Kidney glomerular epithelial cell (primary cell): ENCODE results near the gene RUNX1.
"Not testable (repeated sequence)": the region's sequence is repeated elsewhere in the genome, so short reads cannot be mapped to it uniquely, and the experiment has no call there.

ENCODE experiments used
- DNase-seq: peaks from one replicate; lab custom pipeline; 2025; lab: John Stamatoyannopoulos, UW

Gene RUNX1

DNA sequence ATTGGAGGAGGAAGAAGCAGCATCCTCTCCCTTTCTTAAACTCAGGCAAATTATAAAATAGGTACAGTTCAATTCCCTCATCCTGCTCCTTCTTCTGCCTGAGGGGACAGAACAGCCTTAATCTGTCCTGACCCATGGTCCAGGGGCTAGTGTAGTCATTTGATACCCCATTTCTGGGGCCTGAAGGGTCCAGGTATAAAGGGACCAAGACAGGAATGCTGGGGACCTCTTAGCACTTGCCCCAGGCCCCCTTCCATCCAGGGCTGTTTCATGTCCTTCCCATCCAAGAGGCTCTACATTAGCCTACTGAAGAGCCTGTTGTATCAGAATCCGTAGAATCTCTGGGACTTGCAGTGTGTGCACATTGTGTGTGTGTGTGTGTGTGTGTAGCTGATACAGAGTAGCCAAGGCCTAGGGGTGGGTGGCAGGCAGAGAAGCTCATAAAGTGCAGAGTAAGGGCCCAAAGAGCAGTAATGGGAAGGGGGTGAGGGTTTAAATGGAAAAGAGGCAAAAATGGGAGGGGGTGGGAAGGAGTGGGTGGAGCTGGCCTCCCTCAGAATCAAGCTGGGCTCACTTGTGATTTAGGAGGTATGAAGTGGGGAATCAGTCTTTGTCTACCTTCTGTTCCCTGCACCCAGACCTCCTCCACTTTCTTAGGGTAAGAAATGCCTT lies 32.4 kb downstream of the RUNX1 start:
- DNase-seq = no peak

DNA sequence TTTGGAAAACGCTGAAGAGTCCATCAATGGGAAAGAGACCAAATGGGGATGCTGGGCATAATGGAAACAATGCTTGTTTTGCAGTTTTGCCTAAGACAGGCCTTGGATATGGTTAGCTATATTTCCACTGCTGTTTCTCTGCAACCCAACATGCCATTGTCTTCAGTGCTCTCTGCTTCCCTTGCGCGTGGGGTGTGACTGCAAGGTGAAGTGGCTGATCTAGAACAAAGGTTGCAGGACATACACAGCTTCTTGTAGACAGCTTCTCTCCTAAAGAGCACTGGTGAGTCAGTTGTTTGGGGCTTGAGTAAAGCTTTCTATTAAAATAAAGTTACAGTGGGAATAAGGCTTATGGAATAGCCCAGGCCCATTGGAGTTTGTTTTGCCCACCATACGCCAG lies 33.0 kb downstream of the RUNX1 start:
- no peak for DNase-seq

DNA sequence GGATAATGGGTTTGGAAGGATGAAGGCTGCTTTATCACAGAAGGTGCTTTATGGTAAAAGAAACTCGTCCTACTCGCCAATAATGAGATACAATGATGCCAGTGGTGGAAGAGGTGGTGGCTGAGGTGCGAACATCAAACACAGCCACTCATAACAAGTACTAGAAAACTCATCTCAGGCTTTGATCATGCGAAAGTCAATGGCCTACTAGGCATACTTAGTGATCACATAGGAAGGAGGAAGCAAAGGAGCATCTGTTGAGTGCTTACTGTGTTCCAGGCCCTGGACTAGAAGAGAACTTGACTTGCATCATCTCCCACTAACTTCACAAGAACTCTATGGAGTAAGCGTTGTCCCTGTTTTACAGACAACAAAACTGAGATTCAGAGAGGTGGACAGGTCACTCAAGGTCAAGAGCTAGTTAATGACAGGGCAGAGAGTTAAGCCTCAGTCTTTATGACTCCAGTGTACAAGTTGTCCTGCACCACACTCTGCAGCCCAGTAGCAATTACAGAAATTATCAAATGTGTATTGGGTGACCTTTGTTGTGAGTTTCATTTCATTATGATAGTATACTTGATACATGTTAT lies 33.6 kb downstream of the RUNX1 start:
- no peak for DNase-seq

DNA sequence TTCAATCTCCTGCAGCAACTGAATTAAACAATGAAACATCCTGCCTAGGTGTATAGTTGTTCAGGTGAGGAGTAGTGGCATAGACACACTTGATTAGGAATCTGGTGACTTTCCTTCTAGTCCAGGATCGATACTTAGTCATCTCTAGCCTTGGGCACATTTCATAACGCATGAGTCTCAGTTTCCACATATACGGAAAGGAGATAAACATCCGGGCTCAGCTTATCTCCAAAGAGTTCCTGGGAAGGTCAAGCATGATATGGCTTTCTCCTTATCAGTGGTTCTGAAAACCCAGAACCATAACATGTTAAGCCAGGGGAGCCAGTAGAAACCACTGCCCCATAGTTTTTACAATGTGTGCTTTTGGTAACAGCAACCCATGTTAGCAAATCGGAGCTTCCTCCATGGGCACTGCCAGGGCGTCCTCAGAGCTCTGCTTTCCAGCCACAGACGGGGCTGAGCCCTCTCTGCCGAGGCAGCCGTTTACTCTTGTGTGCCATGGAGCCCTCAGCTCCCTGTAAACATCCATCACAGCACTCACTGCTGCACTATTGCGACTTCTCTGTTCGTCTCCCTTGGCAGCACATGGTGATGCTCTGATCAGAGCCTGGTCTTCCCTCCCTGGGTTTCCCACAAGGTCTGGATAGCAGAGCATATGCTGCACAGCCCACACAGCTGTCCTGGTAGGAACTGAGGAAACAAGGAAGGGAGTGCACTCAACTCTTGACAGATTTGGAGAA lies 34.6 kb downstream of the RUNX1 start:
- DNase-seq = no peak

DNA sequence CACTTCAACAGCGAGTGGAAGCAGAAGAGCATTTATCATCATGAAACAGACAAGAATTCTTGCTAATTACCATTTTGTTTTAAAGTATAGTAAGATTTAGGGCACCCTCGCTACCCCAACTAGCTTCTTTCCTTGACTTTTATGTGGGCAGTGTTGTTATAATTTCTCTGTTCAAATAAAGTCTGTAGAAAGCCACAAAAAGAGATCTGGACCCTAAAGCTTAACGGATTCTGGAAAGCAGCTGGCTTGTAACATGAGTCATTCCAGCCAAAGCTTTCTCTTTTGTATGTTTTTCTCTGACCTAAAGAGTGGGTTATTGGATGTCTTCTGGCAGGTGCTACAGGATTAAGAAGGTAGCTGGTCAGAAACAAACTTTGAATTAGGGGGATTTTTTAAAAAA lies 37.4 kb downstream of the RUNX1 start:
- DNase-seq = no peak

DNA sequence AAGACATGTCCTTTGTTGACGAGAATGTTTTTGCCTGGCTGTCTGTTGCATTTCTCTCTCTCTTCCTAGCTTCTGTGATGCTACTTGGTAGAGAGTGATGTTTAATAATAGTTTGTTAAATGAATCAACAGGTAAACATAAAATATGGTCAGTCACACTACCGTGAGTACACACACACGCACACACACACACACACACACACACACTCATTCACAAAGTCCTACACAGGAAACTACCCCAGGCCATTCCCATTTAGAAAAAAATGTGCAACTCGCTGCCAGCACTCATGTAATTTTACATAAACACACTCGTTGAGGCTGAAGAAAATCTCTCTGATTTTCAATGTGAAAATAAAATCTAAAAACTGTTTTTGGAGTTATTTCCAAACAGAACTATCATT lies 38.7 kb downstream of the RUNX1 start:
- no peak for DNase-seq

DNA sequence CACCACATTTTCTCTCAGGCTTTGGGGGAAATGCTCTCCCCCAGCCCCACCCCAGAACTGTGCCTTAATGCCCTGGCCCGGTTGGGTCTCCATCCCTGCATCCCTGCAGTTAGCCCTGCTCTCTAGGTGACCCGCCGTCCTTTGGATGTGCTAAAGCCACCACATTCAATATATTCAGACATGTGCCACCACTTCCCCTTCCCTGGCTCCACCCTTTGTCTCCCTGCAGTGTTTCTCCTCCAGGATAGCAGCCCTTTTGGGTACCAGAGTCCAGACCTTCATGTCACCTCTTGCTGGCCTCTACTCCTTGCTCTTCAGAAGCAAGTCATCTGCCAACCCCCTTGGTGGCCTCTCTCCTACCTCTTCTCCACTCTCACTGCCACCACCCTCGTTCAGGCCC lies 41.8 kb downstream of the RUNX1 start:
- no peak for DNase-seq

DNA sequence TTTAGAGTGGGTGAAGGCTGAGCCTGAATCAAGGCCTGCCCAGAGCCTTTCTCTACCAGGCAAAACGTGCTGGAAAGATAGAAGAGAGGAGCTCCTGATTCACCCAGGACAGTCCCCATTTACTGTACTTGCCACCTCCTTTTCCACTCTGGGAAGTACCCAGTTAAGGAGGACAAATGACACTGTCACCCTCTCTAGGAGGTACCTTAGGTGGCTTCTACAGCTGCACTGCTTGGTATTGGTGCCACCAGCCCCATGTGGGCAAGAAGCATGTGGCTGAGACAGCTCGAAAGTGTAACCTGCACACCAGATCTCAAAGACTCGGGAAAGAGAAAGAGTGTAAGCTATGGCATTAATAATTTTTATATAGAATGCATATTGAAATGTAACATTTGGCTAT lies 42.3 kb downstream of the RUNX1 start:
- no peak for DNase-seq

DNA sequence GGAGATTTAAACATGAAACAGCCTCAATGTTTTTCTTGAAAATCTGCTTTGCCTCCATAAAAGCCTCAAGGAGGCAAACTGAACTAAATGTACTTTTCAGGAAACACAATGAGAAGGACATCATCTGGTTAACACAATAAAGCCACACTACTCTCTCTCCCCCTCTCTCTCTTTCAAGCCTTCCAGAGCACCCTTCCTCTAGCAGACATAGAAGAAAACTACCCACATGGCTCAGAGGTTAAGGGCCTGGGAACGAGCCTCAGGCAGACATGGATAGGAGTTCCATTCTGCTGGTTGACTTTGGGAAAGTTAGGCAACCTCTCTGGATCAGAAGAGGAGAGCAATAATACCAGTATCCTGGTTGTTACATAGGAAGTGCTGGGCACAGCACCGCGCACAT lies 42.9 kb downstream of the RUNX1 start:
- no peak for DNase-seq

DNA sequence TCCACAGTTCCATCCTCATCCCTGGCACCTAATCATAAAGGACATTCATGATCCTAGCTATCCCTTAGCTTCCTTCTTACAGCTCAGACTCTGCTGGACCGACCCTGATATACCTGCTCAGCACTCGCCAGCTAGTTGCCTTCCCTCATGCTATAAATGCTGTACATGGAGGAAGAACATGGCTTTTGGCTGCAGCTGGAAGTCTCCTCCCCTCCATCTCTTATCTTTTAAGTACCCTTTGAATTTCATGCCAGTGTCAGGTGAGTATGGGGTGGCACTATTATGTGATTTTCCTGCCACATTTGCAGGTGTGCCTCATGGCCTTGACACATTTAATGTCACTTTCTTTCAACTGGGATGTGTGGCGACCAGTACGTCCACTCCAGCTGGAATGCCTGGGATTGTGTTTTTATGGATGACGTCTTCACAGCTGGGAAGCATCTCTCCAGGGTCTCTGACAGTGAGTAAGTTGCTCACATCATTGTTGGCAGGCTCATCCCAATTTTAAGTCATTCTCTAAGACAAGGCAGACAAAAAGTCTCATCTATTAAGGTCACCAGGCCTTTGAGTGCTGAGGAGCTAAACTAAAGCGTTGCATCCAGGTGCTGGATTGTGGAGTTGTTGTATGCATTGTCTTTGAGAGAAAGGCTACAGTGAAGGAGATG lies 43.4 kb downstream of the RUNX1 start:
- no peak for DNase-seq

DNA sequence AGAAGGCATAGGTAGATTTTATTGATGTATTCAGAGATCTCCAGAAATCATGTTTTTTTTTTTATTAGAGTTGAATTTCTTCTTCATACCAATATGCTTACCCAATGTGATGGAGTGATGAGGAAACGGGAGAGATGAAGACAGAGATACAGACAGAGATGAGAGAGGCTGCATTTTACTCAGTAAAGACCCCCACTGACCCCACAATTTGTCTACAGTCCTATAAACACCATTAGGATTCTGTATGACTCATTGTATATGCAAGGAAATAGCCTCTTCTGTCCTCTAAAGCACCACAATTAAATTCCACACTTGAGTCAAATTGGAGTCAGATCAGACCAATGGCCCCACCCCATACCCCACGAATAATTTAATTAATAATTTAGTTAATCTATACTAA lies 44.0 kb downstream of the RUNX1 start:
- DNase-seq = no peak

DNA sequence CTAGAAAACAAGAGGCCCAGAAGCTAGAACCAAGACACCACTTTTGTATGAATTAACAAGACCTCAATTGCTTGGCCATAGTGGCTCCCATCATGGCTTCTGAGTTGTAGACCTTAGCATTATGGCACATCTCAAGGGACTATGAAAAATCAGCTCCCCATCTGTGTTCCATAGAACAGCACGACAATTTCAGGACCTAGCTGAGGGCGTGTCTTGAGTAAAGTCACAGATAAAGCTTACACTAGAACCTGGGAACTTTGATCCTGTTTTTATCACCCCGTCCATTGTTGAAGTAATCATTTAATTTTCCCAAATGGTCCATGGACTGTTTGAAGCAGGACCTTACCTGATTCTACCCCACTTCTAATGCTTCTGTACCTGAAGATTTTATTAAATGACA lies 44.8 kb downstream of the RUNX1 start:
- no peak for DNase-seq

DNA sequence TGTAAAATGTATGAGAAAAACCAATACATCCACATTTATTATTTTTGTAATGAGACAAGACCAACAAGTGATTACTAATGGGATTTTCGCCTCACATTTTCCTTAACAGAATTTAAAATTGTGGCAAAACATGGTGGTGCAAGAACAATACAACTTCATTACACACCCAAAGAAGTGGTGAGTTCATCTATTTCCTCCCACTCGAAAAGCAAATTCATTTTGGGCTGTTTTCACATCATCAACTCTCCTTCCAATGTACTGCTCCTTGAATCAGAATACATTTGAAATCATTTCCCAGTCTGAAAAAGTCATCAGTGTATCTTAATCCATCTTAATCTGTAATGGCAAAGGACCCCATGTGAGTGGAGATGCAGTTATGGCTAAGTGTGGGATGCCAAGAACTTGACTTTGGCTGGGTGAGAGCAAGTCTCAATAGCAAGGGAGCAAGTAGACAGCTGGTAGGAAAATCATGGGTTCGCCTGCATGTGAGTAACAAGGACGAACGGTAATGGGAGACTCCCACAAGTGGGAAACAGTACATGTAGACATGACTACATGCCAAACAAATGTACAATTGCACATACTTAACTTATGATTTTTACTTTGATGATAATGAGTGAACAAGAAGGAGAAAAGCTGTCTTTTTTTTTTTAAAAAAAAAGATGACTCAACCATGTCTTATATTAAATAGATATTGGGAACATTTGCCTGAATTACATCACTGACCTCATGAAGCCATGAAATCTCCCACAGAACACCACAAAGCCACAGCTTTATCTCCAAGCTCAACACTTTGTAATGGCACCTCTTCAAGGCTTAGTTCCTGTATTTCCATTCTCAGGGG lies 46.0 kb downstream of the RUNX1 start:
- peak; percentile 26 for DNase-seq

DNA sequence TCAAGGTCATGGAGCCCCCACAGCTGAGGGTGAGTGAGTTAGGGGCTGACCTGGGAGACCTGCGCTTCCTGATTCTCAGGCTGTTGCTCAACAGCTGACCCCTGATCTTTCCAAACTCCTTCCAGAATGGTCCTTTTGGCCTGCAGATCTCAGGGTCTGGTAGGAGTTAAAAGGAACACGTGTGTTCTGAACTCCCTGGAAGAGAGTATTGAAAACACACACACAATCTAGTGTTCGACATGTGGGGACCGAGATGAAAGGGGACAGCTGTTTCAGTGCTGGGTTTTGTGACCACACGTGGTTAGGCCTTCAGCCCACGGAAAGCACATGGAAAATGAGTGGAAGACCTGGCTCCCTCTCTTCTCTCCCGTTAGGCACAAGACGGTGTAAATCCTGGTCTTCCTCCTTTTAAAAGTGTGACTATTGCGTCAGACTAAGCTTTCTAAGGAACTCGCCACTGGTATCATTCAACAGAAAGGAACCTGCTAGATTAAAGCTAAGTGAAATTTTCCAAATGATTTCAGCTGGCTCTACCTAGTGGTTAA lies 49.6 kb downstream of the RUNX1 start:
- DNase-seq = no peak

DNA sequence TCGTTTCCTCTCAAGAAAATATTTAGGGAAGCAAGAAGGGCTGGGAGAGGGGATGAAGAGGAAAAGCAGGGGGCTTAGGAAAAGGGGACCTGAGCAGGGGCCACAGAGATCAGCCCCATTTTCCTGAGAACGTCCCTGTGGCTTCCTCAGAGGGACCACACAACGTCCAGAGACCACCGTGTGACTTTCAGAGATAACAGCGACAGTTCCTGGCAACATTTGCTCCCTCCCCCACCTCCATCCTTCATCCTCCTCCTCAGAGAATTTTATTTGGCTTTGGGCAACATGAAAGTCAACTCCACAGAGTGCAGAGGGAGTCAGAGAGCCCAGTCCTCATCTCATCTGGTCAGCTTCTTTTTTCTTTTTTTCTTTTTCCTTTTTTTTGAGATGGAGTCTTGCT lies 50.9 kb downstream of the RUNX1 start:
- no peak for DNase-seq

DNA sequence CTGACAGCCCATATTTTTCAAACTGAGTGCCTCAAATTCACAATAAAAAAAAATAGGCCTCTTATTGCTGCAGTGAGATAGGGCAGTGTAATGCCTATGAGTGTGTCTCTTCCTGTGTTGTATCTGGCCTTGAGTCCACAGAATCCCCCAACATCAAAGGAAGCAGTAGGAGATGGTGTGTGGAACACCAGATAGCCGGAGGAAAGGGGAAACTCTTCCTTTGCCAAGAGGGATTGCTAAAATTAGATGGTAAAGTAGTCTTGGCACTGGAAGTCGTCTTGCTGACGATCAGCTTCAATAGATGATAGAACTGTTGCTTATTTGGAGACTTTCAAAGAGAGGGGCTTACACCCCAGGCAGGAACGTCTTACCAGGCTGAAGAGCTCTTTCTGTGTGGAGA lies 51.8 kb downstream of the RUNX1 start:
- no peak for DNase-seq

DNA sequence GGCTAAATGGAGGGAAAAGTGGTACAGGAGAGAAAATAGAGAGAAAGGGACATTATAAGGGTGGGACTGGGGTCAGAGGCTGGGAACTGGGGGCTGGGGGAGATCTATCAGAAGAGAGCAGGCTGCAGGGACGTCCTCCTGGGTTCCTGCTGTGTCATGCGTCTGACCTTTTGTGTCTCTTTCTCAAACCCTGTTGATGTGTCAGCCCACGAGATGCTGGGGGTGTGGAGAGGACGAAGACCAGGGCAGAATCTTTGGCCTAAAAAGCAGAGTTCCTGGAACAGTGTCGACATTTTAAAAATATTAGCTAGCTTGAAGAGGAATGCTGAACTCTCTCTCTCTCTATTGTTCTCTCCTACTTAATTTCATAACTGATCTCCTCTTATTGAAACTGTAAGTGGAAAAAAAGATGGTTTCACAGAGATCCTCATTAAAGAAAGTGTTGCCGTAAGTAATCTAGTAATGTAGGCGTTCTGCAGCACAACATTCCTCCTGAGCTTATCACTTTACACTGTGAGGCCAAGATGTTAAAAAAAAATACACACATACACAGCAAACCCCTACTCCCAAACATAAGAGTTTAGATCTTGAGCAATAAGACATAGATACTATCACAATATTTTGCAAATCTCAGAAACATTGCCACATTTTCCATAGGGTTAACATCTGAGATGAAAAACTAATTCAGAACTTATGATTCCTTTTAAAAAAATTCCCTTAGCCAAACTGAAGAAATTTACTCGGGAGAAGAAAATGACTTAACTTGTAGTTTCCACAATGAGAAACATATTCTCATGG lies 52.6 kb downstream of the RUNX1 start:
- no peak for DNase-seq

DNA sequence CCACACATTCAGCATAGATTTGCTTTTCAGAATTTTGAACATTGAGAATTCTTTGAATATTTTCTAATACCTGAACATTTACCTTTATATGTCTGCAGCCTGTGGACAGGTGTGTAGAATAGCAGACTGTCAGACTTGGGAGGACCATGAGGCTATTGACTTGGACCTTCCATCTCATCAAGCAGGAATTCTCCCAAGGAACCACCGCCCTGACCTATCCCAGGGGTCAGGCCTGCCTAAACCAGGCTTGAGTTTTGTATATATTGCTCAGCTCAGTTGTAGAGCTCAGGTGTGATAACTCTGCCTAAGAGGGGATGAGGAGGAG lies 53.2 kb downstream of the RUNX1 start:
- no peak for DNase-seq

DNA sequence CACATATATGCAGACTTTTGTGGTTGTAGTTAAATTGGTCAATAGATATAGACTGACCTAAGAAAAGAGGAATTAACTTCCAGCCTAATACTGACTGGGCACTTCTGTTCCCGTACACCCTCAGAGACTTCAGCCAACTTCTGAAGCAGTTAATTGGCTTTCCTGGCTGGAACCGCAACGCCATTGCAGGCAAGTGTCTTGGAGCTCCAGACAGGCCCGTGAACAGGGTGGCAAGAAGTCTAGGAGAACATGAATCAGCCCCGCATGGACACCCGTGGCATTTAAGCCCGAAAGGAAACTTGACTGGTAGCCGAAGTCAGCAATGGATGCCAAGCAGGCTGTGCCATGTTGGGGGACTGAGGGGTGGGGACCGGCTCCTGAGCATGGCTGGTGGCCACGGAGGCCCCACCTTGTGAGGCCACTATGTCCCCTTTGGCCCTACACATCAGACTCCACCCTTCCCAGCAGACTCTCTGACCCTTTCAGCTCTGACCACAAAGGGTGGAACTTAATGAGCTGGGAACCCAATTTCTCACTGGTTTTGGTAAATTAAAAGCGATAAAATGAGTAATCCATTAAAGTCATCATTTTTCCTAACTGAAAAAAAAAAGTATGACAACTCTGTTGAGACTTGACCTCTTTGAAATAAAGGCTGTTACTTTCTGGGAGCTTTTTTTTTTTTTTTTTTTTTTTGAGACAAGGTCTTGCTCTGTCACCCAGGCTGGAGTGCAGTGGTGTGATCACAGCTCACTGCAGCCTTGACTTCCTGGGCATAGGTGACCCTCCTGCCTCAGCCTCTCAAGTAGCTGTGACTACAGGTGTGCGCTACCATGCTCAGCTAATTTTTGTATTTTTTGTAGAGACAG lies 54.1 kb downstream of the RUNX1 start:
- no peak for DNase-seq

DNA sequence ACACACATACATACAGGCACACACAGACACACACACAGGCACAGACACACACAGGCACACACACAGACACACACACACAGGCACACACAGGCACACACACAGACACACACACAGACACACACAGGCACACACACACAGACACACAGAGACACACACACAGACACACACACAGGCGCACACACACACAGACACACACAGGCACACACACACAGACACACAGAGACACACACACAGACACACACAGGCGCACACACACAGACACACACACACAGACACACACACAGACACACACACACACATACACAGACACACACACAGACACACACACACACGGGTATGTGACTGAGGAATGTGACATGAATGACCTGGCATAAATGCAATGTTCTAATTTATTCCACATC lies 55.6 kb downstream of the RUNX1 start:
- DNase-seq = not testable (repeated sequence)
